Endothelial cell (in vitro differentiated cells): ENCODE data around the gene DAGLA. TPM values are rescaled to one million over a fixed set of nuclear protein-coding genes. Genes with fewer than 3 reads are reported as not detected.

Experiments
- DNase-seq: peaks from one replicate; pipeline ENCODE4 v3.0.0; 2021; ENCODE audit warnings: low spot score
- H3K27ac Mint-ChIP-seq: one replicate; pipeline ENCODE4 v1.8.0; 2021; ENCODE audit warnings: mixed read lengths, inconsistent platforms; ENCODE audit not compliant: unreplicated experiment
- H3K27me3 Mint-ChIP-seq: one replicate; pipeline ENCODE4 v1.8.0; 2021; ENCODE audit warnings: mild to moderate bottlenecking, moderate library complexity, mixed read lengths, inconsistent platforms; ENCODE audit not compliant: unreplicated experiment
- H3K36me3 Mint-ChIP-seq: one replicate; pipeline ENCODE4 v1.8.0; 2021; ENCODE audit warnings: mild to moderate bottlenecking, low read depth, mixed read lengths, inconsistent platforms; ENCODE audit not compliant: unreplicated experiment
- H3K4me1 Mint-ChIP-seq: one replicate; pipeline ENCODE4 v1.8.0; 2021; ENCODE audit warnings: mild to moderate bottlenecking, mixed read lengths, inconsistent platforms; ENCODE audit not compliant: unreplicated experiment
- H3K4me3 Mint-ChIP-seq: one replicate; pipeline ENCODE4 v1.8.0; 2021; ENCODE audit warnings: mild to moderate bottlenecking, mixed read lengths, inconsistent platforms; ENCODE audit not compliant: unreplicated experiment
- H3K9me3 Mint-ChIP-seq: one replicate; pipeline ENCODE4 v1.8.0; 2021; ENCODE audit warnings: mixed read lengths, inconsistent platforms; ENCODE audit not compliant: unreplicated experiment
- CTCF ChIP-seq: fragments of 200-600 bp; sonication (generic); IDR thresholded peaks from one replicate; pipeline ENCODE4 v1.5.0; 2021; ENCODE audit warnings: antibody characterized with exemption; ENCODE audit not compliant: unreplicated experiment
- total RNA-seq: library from RNA; stranded (reverse); fragmentation: NEBNext Ultra II Directional; extraction: Animal tissue kit (Norgen Biotek cat#: 25700); gene quantifications from one replicate; pipeline ENCODE4 v1.2.1, GENCODE V29; 2021; ENCODE audit not compliant: unreplicated experiment

DAGLA gene
- total RNA-seq, 1 donor from 2014 or later: 3.2 TPM

GRCh38 chr11:61696602-61697001 lies 16.4 kb downstream of the DAGLA start:
- Mint-ChIP-seq H3K27ac (no peak overlapping the region), H3K4me1 (peaks cover 6% of the 10 kb centered on the region), H3K9me3 (no peaks in the 10 kb centered on the region), H3K36me3 (no peaks in the 10 kb centered on the region), H3K4me3 (no peak overlapping the region), H3K27me3 (peaks cover 2% of the 10 kb centered on the region)
- no peak for TF ChIP-seq CTCF
- DNase-seq: no peak

- Mint-ChIP-seq H3K27me3 (peaks cover 2% of the 10 kb centered on the region), H3K36me3 (no peaks in the 10 kb centered on the region), H3K27ac (no peak overlapping the region), H3K4me1 (peaks cover 6% of the 10 kb centered on the region), H3K4me3 (no peak overlapping the region), H3K9me3 (no peaks in the 10 kb centered on the region)
- no peak for DNase-seq
- TF ChIP-seq CTCF: no peak
These were observed 16.9 kb downstream of the DAGLA start for GRCh38 chr11:61697078-61697502.

- H3K27ac Mint-ChIP-seq: no peak overlapping the region
- H3K4me1 Mint-ChIP-seq: peaks cover 6% of the 10 kb centered on the region
- H3K27me3 Mint-ChIP-seq: peaks cover 2% of the 10 kb centered on the region
- H3K9me3 Mint-ChIP-seq: no peaks in the 10 kb centered on the region
- no peak for TF ChIP-seq CTCF
- no peak overlapping the region for H3K4me3 Mint-ChIP-seq
- no peak for DNase-seq
- H3K36me3 Mint-ChIP-seq: no peaks in the 10 kb centered on the region
These were observed 17.6 kb downstream of the DAGLA start for GRCh38 chr11:61697764-61698163.

GRCh38 chr11:61698173-61698948 lies 18.2 kb downstream of the DAGLA start:
- no peak for DNase-seq
- Mint-ChIP-seq H3K36me3 (no peaks in the 10 kb centered on the region), H3K27ac (no peak overlapping the region), H3K27me3 (peaks cover 2% of the 10 kb centered on the region), H3K4me3 (no peak overlapping the region), H3K4me1 (peaks cover 6% of the 10 kb centered on the region), H3K9me3 (no peaks in the 10 kb centered on the region)
- no peak for TF ChIP-seq CTCF

GRCh38 chr11:61699737-61700160 lies 19.6 kb downstream of the DAGLA start:
- DNase-seq: no peak
- no peaks in the 10 kb centered on the region for H3K9me3 Mint-ChIP-seq
- TF ChIP-seq CTCF: no peak
- peaks cover 3% of the 10 kb centered on the region for H3K27me3 Mint-ChIP-seq
- no peaks in the 10 kb centered on the region for H3K36me3 Mint-ChIP-seq
- H3K4me3 Mint-ChIP-seq: no peak overlapping the region
- peaks cover 6% of the 10 kb centered on the region for H3K4me1 Mint-ChIP-seq
- no peak overlapping the region for H3K27ac Mint-ChIP-seq
